HG02970 (cell line): ENCODE measurements around the gene GPC6.

Experiments used
- ATAC-seq: cut with Tn5 transposase; IDR thresholded peaks from one replicate; pipeline ENCODE4 v1.9.1; 2021; ENCODE audit warnings: mild to moderate bottlenecking, moderate library complexity, moderate number of reproducible peaks; ENCODE audit not compliant: unreplicated experiment, low FRiP score

GPC6 gene

GRCh38 chr13:94395860-94396259 is 1169.3 kb downstream of the GPC6 start:
- ATAC-seq: no peak

DNA sequence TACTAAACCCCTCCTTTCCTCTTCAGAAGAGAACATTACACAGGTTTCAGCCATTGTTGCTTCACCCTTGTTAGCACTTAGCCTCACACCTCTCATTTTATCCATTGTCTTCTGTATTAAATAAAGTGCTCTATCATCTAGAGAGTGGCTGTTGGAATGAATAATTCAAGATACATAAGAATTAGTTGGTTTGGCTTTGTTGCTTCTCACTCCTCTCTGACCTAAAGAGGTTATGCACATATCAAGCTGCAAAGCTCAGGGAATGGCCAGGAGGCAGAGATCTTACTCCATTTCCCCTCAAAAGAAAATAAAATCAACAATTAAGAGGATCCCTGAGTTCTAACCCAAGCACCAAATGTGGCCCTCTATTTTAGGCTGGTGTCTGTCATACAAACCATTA is 1173.2 kb downstream of the GPC6 start:
- no peak for ATAC-seq

DNA sequence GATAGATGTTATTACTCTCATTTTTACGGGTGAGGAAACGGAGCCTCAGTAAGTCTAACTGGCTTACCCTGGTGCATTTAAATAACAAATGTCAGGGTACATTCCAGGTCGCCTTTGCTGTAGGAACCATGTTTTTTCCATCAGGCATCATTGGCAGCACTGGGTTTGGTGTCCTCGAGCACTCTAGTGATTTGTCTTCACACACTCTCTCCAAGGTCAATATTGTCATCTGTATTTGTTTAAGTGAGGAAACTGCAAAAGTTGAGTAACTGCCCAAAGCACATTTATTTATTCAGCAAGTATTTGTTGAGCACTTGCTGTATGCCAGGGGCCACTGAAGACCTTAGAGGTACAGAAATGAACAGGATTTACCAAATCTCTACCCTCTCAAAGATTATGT is 1174.3 kb downstream of the GPC6 start:
- ATAC-seq: no peak

DNA sequence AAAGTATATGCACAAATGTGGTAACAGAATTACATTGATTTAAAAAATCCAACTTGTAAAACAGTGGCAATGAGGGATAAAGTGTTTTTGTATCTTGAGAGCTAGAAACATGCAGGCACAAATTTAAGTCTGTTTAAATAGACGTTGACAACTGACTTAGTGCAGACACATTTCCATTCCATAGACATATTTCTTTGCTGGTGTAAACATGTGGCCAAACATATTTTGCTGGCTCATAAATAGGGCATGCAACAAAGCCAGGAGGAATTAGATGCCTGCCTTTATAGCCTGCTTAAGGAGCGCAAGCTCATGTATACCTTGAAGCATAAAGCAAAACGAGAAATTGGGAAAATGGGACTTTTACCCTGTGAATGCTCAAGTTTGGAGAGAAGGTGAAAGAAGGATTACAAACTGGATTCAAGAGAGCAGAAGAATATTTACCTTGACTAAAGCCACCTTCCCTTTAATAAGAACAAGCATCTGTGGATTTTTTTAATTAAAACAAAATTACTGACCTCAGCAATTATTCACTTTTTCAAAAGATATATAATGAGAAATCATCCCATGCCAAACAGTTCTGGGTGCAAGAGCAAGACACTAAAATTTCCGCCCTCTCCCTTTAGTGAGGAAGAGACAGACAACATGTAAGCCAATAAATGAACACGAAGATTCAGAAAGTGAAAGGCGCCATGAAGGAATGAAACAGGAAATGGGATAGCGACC is 1181.9 kb downstream of the GPC6 start:
- no peak for ATAC-seq

GRCh38 chr13:94411747-94412146 is 1185.1 kb downstream of the GPC6 start:
- no peak for ATAC-seq

GRCh38 chr13:94412870-94413597 is 1186.4 kb downstream of the GPC6 start:
- no peak for ATAC-seq

GRCh38 chr13:94413598-94413944 is 1187.0 kb downstream of the GPC6 start:
- ATAC-seq: no peak

DNA sequence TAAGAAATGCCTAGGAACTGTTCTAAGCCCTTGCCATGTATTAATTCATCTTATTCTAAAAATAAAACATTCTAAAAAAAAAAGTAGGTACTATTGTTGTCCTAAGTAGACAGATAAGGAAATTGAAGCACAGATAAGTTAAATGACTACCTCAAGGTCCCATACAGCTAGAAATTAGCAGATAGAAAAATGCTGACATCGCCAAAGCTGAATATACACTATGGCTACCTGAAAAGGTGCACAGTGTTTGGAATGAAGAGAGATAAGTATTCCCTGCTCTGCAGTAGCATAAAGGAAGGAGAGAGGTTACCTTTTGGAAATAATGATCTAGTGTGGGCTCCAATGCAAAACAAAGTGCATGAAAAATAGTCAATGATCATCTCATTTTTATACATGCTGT is 1187.5 kb downstream of the GPC6 start:
- no peak for ATAC-seq

GRCh38 chr13:94414708-94415107 is 1188.1 kb downstream of the GPC6 start:
- no peak for ATAC-seq

DNA sequence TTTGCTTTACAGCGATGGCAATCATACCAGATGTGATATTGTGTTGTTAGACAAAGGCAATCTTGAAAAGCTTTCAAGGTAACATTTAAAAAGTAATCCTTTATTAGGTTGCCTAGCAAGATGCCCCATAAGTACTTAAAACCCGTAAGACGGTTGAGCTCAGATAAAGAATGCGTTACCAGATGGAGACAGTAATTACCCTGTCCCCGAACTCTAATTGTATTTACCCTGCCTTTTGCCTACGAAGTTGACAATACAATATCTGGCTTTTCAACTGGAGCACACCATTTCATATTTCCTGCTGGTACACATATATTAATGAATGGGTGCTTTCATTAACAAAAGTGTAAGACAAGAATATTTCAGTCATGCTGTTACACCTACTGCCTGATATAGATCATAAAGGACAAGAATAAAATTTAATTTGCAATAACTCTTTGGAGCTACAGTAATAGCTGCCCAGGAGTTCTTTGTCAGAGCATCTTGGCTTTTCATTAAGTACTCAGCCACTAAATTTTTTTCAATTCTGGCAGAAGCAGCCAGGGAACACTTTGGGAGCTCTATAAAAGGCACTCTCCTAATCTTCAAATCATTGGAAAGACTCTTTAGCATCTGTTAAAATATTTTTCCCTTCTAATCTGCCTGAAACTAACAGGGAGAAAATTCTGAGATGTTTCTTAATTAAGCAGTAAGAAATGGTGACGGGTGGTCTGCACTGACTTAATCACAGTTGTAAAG is 1189.1 kb downstream of the GPC6 start:
- no peak for ATAC-seq

- ATAC-seq: no peak
Measured at GRCh38 chr13:94416454-94417080, 1190.0 kb downstream of the GPC6 start.

- no peak for ATAC-seq
Measured at GRCh38 chr13:94417294-94417693, 1190.7 kb downstream of the GPC6 start.

DNA sequence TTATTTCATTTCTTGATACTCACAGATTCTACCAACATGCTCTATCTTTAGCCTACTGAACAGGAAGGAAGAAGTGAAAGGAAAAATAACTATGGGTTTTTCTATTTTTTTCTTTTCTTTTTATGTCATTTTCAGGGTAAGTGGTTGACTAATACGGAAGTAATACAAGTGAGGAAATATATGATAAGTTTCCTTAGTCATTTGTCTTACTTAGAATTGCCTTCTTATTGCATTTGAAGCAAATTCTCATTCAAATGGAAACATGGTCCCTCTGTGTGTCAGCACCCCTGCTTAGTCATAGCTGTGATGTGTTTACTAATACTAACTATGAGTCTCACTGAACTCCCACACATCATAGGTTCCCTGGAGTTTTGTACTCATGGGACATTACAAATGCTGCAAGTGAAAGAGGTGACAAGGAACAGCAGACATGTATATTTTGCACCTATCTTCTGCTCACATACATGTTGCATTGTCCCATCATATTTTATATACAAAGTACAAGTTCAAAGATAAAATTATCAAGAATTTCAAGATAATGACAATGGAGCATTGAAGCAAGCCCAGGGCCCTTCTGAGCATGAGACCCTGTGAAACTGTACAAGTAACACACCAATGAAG is 1192.8 kb downstream of the GPC6 start:
- no peak for ATAC-seq

DNA sequence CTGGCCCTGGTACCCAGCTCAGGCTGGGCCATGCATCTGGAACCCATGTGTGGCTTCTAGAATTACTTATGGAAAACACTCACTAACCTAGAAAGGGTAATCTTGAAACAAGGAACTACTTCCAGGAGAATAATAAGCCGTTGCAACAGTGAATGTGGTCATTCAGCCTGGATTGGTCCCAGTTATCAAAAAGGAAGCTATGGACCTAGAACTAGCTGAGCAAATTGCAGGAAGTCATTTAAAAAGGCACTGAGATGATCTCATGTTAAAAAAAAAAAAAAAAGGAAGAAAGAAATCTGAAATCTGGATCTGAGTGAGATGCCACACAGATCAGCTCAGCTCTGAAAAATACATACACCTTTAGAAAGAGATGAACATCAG is 1193.3 kb downstream of the GPC6 start:
- no peak for ATAC-seq

- ATAC-seq: no peak
Measured at GRCh38 chr13:94427313-94427953, 1200.8 kb downstream of the GPC6 start.

GRCh38 chr13:94431574-94431973 is 1205.0 kb downstream of the GPC6 start:
- no peak for ATAC-seq

GRCh38 chr13:94431987-94432386 is 1205.4 kb downstream of the GPC6 start:
- no peak for ATAC-seq

GRCh38 chr13:94433055-94433961 is 1206.7 kb downstream of the GPC6 start:
- ATAC-seq: no peak

DNA sequence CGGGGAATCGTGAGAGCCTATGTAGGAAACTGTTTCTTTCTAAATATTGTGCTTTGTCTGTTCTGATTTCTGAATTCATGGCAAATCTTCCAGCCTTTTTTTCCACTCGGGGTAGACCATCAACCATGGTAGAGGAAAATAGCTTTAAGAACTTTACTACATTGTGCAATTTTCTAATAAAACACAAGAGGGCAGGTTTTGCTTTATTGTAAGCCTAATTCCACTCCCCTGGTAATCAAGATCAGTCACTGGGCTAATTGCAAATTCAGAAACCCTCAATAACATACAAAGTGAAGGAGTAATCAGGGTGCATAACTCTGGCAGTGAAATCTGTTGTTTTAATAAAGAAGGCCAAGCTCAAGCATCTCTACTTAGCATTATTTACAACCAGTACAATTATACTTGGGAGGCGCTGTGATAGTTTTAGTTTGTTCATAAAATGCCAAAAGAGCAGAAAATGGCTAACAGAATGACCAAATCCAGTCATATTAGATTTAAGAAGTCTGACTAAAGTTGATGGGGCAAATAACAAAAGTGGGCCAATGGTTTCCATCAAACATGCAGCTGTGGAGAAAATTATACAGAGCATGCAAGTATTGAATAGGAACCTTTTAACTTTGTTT is 1209.1 kb downstream of the GPC6 start:
- ATAC-seq: no peak
